ENCODE results near the gene CHADL. TPM values are rescaled to one million over a fixed set of nuclear protein-coding genes. Genes with fewer than 3 reads are reported as not detected.

CHADL gene
- total and polyA plus RNA-seq, 2 of the 4 experiments (the other 2 are of a cell fraction), result 0.18 to 0.53 TPM

DNA sequence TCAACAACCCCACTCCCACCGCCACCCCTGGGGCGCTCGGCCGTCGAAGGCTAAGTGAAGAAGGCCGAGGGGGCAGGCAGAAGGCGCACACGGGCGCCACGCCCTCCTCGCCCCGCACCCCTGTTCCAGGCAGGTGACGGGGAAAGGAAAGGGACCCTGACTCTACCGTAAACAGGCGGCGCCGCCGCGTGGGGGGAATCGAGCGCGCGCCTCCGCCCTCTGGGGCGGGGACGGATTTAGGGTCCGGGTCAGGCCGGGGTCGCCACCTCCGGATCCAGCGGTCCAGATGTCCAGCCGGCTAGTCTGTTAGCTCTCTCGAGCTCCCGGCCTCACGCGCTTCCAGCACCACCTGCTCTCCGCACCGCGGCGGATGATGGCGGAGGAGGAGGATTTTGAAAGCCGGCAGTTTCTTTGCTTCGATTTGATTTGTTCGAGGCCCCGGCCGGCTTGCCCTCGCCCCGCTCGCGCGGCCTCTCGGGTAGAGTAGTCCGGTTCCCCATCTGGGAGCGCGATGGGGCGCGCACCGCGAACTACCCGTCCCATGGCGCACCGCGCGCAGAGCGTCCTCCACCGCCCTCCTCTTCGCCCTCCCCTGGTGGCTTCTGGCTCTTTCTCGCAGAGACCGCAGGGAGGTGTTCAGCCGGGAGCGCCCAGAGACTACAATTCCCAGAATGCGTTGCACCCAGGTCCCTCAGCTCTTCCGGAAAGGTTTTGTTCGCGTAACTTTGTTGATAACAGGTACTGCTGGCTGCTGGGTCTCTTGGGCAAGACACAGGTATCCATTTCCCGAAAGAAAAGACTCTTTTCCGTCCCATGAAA lies 45.3 kb upstream of the CHADL start, which contains the start of gene RANGAP1 (continued):
- TF ChIP-seq RCOR1 (IDR thresholded peaks at IDR 0.05; ENCODE audit: insufficient replicate concordance, low read length) (no peak), SMC3 (IDR thresholded peaks at IDR 0.05; ENCODE audit: low read depth, low read length) (no peak), CEBPB (IDR thresholded peaks at IDR 0.05; ENCODE audit: low read depth, low read length) (peak; percentile 28; the same call in 1 of the 2 replicates)

DNA sequence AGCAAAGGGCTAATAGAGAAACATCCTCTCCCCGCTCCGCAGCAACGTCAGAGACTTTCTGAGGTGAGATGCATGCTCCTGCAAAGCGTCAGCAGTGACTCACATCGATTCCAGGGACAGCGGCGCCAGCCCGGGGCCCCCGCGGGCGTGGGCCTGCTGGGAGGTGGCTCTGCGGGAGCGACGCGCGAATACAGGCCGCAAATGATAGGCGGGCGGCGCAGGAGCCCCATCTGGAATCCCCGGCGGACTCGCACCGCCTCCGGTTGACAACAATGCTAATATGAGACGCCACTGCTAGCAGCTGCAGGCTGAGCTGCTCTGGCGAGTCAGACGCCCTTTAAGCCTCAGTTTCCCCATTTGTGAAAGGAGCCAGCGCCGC lies 44.7 kb upstream of the CHADL start:
- Histone ChIP-seq H2BK5ac (ENCODE audit: low read depth, low read length, poor library complexity, severe bottlenecking) (peak overlapping the region; percentile 94), H2BK15ac (ENCODE audit: low read depth, low read length) (0 out of 3 replicates have a peak overlapping the region, but pooled peaks have one; percentile 5), H3K27me3 (ENCODE audit: control insufficient read depth, insufficient read depth, low read length) (no peaks in the 10 kb centered on the region), H3K4me2 (ENCODE audit: low read depth, low read length) (peak overlapping the region; percentile 93), H2BK120ac (ENCODE audit: low read depth, low read length) (peak overlapping the region; percentile 75), H3K4ac (ENCODE audit: low read depth, low read length) (peak overlapping the region; percentile 89), H2AFZ (replicated peaks; ENCODE audit: low read length, poor library complexity) (peak overlapping the region; percentile 83), H3K27ac (ENCODE audit: insufficient read depth, low read length) (peak overlapping the region; percentile 81), H3K56ac (ENCODE audit: extremely low read depth, insufficient read depth, low read length) (peak overlapping the region; percentile 85), H3K4me1 (ENCODE audit: control insufficient read depth, insufficient read depth, low read length) (peaks cover 22% of the 10 kb centered on the region), H3K4me3 (ENCODE audit: insufficient read depth, low read depth, low read length) (peak overlapping the region; percentile 55), H3K9me3 (ENCODE audit: control insufficient read depth, insufficient read depth, low read length) (no peaks in the 10 kb centered on the region), H3K14ac (replicated peaks; ENCODE audit: low read depth, low read length) (peak overlapping the region; percentile 86), H4K20me1 (ENCODE audit: insufficient read depth, low read length) (peaks cover 17% of the 10 kb centered on the region; the same call in 1 of the 2 replicates), H3K23ac (ENCODE audit: low read depth, low read length) (peak overlapping the region; percentile 71), H3K36me3 (ENCODE audit: control insufficient read depth, insufficient read depth, low read length) (peaks cover 27% of the 10 kb centered on the region), H3K18ac (ENCODE audit: low read depth, low read length) (0 out of 2 replicates have a peak overlapping the region, but pooled peaks have one; percentile 28), H4K5ac (ENCODE audit: low read depth, low read length) (peak overlapping the region; percentile 9; the same call in 1 of the 2 replicates), H2AK9ac (replicated peaks; ENCODE audit: low read depth, low read length, poor library complexity) (peak overlapping the region; percentile 99), H3K9me1 (ENCODE audit: insufficient read depth, low read length) (peaks cover 21% of the 10 kb centered on the region), H4K91ac (ENCODE audit: insufficient read depth, low read depth, low read length) (peak overlapping the region; percentile 94), H2BK20ac (ENCODE audit: low read depth, low read length) (no peak overlapping the region), H4K8ac (ENCODE audit: low read depth in 2 of 2, low read length in 2 of 2) (peak overlapping the region; percentile 28 to 85), H2AK5ac (ENCODE audit: low read depth, low read length) (peak overlapping the region; percentile 77), H3K79me1 (ENCODE audit: low read depth in 1 of 2, low read length in 2 of 2) (peaks cover 25 to 65% of the 10 kb centered on the region in 2 experiments), H3K9ac (ENCODE audit: low read depth, low read length) (peak overlapping the region; percentile 81)
- intact Hi-C loops (cut with micrococcal nuclease), result loop anchor here (1.0 kb wide), 1 partner anchor 161 kb away; the partner anchor contains the start of gene TOB2
- ChIA-PET CTCF (no interaction called here), POLR2A (ENCODE audit: unreplicated experiment) (no interaction called here)
- dilution Hi-C loops (cut with HindIII; ENCODE audit: low sequenced_read_pairs, unreplicated experiment), result no loop called here
- in situ Hi-C loops (cut with MboI; ENCODE audit: low sequenced_read_pairs), result no loop called here
- DNase-seq, result peak; percentile 96
- ATAC-seq (ENCODE audit: low read depth), result peak; percentile 50
- TF ChIP-seq NFE2L2 (IDR thresholded peaks at IDR 0.05; ENCODE audit: low read depth, low read length) (0 out of 2 replicates have a peak, but pooled peaks have one; percentile 24), BHLHE40 (IDR thresholded peaks at IDR 0.05; ENCODE audit: low read depth, low read length) (peak; percentile 40; the same call in 1 of the 2 replicates), CHD1 (IDR thresholded peaks at IDR 0.05; ENCODE audit: low read depth, low read length) (peak; percentile 94; the same call in 1 of the 2 replicates), FOS (IDR thresholded peaks at IDR 0.05; ENCODE audit: low read depth, low read length) (peak; percentile 86), MAZ (IDR thresholded peaks at IDR 0.05; ENCODE audit: borderline replicate concordance, low read depth, low read length) (peak; percentile 89; the same call in 1 of the 2 replicates), POLR2A (IDR thresholded peaks at IDR 0.05; ENCODE audit: low read depth, low read length) (peak; percentile 95)
- TF ChIP-seq, protein P1, sequence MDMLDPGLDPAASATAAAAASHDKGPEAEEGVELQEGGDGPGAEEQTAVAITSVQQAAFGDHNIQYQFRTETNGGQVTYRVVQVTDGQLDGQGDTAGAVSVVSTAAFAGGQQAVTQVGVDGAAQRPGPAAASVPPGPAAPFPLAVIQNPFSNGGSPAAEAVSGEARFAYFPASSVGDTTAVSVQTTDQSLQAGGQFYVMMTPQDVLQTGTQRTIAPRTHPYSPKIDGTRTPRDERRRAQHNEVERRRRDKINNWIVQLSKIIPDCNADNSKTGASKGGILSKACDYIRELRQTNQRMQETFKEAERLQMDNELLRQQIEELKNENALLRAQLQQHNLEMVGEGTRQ (IDR thresholded peaks at IDR 0.05; ENCODE audit: low read depth, low read length), result no peak
- TF ChIP-seq, protein P2, sequence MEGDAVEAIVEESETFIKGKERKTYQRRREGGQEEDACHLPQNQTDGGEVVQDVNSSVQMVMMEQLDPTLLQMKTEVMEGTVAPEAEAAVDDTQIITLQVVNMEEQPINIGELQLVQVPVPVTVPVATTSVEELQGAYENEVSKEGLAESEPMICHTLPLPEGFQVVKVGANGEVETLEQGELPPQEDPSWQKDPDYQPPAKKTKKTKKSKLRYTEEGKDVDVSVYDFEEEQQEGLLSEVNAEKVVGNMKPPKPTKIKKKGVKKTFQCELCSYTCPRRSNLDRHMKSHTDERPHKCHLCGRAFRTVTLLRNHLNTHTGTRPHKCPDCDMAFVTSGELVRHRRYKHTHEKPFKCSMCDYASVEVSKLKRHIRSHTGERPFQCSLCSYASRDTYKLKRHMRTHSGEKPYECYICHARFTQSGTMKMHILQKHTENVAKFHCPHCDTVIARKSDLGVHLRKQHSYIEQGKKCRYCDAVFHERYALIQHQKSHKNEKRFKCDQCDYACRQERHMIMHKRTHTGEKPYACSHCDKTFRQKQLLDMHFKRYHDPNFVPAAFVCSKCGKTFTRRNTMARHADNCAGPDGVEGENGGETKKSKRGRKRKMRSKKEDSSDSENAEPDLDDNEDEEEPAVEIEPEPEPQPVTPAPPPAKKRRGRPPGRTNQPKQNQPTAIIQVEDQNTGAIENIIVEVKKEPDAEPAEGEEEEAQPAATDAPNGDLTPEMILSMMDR (conservative IDR thresholded peaks at IDR 0.05; ENCODE audit: low read depth, low read length), result no peak
- no TSS peak for BruUV-seq (replicated peaks)
- WGBS, 2 experiments (ENCODE audit: extremely low coverage in 2 of 2, insufficient read length in 1 of 2), result 0% methylated on average over 16 of the region's 30 CpGs; no CpG with 5 or more reads in 1 of the 2 experiments

All from IMR-90 (cell line).